Right ventricle myocardium superior (tissue), 1 donor: ENCODE results near the gene CUL9. TPM values are rescaled to one million over a fixed set of nuclear protein-coding genes. Genes with fewer than 3 reads are reported as not detected.

Source experiments
- ATAC-seq: fragments of 200-7000 bp; cut with Tn5 transposase; one replicate; pipeline ENCODE4 v1.9.1; 2020; ENCODE audit warnings: mild to moderate bottlenecking; ENCODE audit not compliant: poor library complexity
- DNase-seq: peaks from one replicate; pipeline ENCODE4 v3.0.0-alpha.2; 2020
- intact Hi-C: fragments of 100-400 bp; cut with DNase I; formaldehyde crosslinking; loops from one replicate; pipeline ENCODE4 v1.11.2; 2022
- total RNA-seq: library from RNA; stranded (reverse); fragmentation: NEBNext Ultra II Directional; extraction: Animal tissue kit (Norgen Biotek cat#: 25700); gene quantifications from one replicate; pipeline ENCODE4 v1.2.1, GENCODE V29; 2021
- donor health status: DM: no; HTN: yes; CAD: no; lungs with severe emphysema.

Gene CUL9
- total RNA-seq, 1 donor from 2014 or later: 12.5 TPM

DNA sequence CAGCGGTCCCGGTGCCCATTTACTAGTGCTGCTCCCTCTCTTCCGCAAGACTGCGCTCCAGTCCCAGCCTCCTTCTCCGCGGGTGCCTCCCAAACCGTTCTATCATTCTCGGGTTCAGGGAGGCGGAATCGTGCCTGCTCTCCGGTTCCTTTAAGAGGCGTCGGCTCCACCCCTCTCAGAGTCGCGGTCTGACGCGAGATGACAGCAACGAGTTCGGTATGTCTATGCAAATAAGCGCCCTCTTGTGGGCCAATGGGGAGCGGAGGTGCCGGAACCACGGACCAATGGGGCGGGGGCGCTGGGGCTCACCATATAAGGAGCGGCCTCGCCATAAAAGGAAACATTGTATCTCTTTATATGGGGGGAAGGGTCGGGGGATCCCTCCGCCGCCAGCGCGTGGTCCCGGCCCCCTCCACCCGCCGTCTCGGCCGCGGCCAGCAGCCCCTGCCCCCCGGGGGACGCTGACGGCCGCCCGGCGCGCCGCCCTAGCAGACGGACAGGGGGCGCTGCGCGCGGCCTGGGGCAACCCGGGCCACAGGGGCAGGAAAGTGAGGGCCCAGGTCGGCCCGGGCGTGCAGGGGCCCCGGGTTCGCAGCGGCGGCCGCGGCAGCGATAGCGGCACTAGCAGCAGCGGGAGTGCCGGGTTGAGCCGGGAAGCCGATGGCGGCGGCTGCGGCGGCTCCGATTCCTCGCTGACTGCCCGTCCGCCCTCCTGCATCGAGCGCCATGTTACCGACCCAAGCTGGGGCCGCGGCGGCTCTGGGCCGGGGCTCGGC lies 10.9 kb upstream of the CUL9 start, which contains the start of gene SRF:
Gene SRF (plus strand): TSS at position 339 of the 776 bp plus-strand sequence. CDS start 388 bp downstream, at position 727.
- DNase-seq (peak; percentile 100), ATAC-seq (peak; percentile 84)
- intact Hi-C loops: no loop called here

GRCh38 chr6:43171707-43172103 lies 10.3 kb upstream of the CUL9 start:
- ATAC-seq (no peak), DNase-seq (peak; percentile 61)
- intact Hi-C loops: no loop called here

DNA sequence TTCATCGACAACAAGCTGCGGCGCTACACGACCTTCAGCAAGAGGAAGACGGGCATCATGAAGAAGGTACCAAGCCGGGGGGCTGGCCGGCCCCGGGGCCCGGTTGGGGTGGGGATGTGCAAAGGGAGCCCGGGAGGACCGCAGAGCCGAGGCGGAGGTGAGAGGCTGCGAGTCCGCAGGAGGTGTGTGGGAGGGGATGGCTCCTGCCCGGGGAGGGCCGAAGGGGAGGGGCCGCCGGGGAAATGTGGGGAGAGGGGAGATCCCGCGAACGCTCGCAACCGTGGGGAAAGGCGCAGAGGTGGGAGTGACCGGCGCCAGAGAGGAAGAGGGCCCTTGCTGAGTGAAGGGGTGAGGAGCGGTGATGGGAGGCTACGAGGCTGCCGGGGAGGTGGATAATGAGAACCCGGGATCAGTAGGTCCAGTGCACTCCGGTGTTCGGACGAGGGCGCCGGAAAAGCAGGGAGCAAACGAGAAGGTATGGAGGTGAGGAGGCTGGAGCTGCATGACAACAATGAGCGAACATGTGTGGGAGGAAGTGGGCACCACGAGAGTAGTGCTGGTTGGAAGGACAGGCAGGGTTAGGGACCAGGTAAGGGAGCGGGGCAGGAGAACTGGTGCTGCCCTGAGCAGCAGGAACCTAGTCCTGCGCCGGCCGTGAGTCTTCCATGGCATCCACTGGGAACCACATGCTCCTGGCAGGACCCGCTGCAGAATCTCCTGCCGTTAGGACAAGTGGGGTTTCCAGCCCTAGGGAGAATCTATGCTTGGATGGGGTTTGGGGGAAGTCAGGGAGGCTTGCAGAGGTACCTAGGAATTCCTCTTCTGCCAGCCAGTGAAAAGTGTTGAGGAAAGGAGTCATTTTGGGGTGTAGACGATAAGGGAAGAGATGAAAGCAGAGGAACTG lies 9.6 kb upstream of the CUL9 start:
- intact Hi-C loops: no loop called here
- ATAC-seq (no peak), DNase-seq (no peak)

GRCh38 chr6:43173591-43174262 lies 8.3 kb upstream of the CUL9 start:
- DNase-seq (no peak), ATAC-seq (no peak)
- intact Hi-C loops: no loop called here

DNA sequence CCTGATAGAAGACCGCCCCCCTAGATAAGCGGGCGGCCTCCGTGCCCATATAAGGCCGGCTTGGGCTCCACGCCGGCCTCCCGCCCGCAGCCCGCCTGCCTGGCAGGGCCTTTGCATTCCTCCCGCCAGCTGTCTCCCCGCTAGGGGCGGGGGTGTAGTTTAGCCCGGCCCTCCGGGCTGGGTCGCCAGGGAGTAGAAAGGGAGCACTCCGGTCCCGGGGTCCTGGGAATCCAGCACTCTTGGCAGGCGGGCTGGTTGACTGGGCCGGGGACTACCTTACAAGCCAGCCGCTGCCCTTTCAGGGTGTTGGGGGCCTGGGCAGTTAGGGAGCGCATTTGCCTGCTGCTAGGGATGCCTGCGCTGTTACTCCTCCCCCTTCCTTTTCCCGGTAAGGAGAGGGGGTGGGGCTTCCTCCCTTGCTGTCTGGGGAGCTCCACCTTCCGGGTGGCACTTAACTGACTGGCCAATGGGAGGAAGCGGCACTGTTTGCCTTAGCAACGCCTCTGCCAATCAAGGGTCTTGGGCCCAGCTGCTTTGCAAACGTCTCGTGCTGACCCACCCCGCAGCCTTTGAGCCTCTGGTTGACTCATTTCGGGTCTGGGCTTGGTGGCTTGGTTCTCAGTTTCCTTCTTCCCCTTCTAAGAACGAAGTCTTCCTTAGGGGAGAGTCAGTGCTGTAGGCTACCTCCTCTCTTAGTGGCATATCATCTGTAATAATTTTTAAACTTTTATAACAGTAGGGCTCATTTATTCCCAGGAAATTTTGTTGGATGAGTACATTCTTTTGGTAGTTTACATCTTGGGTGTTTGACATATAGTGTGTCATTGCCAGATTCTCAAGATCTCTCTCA lies 7.5 kb upstream of the CUL9 start:
- DNase-seq (peak; percentile 96), ATAC-seq (peak; percentile 79)
- intact Hi-C loops: no loop called here

DNA sequence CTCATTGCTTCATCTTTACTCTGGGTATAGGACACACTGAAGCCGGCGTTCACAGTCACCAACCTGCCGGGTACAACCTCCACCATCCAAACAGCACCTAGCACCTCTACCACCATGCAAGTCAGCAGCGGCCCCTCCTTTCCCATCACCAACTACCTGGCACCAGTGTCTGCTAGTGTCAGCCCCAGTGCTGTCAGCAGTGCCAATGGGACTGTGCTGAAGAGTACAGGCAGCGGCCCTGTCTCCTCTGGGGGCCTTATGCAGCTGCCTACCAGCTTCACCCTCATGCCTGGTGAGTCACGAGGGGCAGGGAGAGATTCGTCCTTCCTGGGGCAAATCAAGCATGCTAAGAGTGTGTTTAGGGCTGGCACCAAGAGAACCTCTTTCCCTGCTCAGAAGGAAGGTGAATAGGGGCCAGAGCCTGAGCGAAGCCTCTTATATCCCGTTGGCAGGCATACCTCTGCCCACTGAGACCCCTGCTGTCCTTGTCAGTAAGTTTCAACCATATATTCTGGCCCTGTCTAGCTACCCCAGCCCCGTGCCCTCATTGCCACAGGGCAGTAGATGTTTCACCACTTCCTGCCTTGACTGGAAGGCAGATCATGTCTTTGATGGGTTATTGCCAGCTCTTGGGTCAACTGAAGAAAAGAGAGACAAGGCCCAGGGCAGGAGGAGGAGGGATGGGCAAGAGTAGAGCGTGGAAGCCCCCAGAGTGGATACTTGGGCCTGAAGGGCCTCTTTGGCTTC lies 6.1 kb upstream of the CUL9 start:
- no peak for DNase-seq
- intact Hi-C loops: no loop called here
- ATAC-seq: no peak

DNA sequence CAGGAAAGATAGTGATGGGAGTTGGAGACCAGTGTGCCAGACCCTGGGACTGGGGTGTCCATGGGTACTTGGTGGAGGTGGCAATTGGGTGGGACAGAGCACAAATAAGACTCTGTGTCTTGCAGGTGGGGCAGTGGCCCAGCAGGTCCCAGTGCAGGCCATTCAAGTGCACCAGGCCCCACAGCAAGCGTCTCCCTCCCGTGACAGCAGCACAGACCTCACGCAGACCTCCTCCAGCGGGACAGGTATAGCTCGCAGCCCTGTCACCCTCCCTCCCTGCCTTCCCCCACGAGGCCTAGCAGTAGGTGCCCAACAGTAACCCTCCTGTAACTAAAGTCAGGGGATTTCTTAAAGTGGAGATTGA lies 5.6 kb upstream of the CUL9 start:
- ATAC-seq: no peak
- intact Hi-C loops: no loop called here
- no peak for DNase-seq

GRCh38 chr6:43178150-43178549 lies 3.8 kb upstream of the CUL9 start:
- ATAC-seq (no peak), DNase-seq (no peak)
- intact Hi-C loops: no loop called here

GRCh38 chr6:43178951-43179830 lies 2.8 kb upstream of the CUL9 start:
- ATAC-seq: no peak
- intact Hi-C loops: no loop called here
- no peak for DNase-seq

- DNase-seq (no peak), ATAC-seq (no peak)
- intact Hi-C loops: no loop called here
These were observed 1.9 kb upstream of the CUL9 start for GRCh38 chr6:43180058-43180457.

GRCh38 chr6:43180985-43181384 lies 1.0 kb upstream of the CUL9 start:
- ATAC-seq (no peak), DNase-seq (no peak)
- intact Hi-C loops: no loop called here

GRCh38 chr6:43181621-43181941 lies 415 bp upstream of the CUL9 start:
- ATAC-seq: no peak
- intact Hi-C loops: no loop called here

DNA sequence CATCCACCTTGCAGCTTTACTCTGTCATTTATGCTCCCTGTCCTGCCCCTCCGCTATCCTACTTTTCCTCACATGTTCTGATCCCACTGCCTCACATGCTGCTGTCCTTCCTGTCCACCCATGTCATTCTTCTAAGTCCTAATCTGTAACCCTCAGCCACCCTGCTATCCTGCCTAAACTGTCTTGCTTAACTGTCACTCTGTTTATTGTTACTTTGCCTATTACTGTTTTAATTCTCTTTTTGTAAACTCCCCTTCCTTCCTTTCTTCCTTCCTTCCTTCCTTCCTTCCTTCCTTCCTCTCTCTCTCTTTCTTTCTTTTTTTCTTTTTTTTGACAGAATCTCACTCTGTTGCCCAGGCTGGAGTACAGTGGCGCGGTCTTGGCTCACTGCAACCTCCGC lies 1.4 kb downstream of the CUL9 start:
- ATAC-seq (no peak), DNase-seq (no peak)
- intact Hi-C loops: no loop called here

More at GRCh38 chr6:43181621-43181941, 415 bp upstream of the CUL9 start:
- DNase-seq: no peak

GRCh38 chr6:43184268-43184985 lies 2.4 kb downstream of the CUL9 start:
- ATAC-seq: no peak
- no peak for DNase-seq
- intact Hi-C loops: no loop called here

DNA sequence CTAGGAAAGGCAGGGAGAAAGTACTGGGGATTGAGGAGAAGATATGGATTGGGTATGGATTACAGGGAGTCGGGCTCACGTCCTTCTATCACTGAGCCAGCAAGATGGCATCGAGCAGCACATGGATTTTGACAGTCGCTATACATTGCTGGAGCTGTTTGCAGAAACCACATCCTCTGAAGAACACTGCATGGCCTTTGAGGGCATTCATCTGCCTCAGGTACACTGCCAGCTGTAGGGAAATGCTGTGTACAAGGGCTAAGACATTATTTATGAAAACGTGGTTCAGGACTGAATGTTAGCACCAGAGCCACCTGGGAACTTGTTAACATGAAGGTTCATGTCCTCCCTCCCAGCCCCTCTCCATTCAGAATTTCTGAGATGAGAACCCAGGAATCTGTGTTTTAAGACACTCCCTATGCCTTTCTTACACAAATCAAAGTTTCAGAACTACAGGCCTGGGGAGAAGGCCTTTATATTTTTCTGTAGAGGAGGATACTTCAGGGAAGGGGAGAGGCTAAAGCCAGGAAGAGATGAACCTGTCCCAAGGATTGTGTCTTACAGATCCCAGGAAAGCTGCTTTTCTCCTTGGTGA lies 3.5 kb downstream of the CUL9 start:
- ATAC-seq: no peak
- intact Hi-C loops: no loop called here

DNA sequence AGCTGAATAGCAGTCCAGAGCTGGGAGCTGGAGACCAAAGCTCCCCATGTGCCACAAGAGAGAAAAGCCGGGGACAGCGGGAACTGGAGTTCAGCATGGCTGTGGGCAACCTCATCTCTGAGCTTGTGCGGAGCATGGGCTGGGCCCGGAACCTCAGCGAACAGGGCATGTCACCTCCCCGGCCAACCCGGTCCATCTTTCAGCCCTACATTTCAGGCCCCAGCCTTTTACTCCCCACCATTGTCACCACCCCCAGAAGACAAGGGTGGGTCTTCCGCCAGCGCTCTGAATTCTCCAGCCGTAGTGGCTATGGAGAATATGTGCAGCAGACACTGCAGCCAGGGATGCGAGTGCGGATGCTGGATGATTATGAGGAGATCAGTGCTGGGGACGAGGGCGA lies 4.0 kb downstream of the CUL9 start:
- ATAC-seq (no peak), DNase-seq (no peak)
- intact Hi-C loops: no loop called here

More for the DNA sequence above, 3.5 kb downstream of the CUL9 start:
- no peak for DNase-seq
